Astrocyte (in vitro differentiated cells and primary cell): ENCODE data around the gene TTLL1.
"Not testable (repeated sequence)": the region's sequence is repeated elsewhere in the genome, so short reads cannot be mapped to it uniquely, and the experiment has no call there.

Experiments used
- CTCF ChIP-seq: IDR thresholded peaks from 2 replicates; pipeline ENCODE4 v1.5.1; 2011; ENCODE audit warnings: low read depth, mild to moderate bottlenecking, inconsistent platforms, low read length, moderate library complexity; ENCODE audit not compliant: insufficient read depth
- EZH2 ChIP-seq: IDR thresholded peaks from 2 replicates; pipeline ENCODE4 v1.6.1; 2012; ENCODE audit warnings: mild to moderate bottlenecking, low read length, inconsistent platforms; ENCODE audit not compliant: insufficient read depth

- TF ChIP-seq CTCF, EZH2: not testable (repeated sequence)
Observed at GRCh38 chr22:42995654-42996053, 93.5 kb downstream of the TTLL1 start.
